ENCODE measurements around the gene CORO7.
"Not testable (repeated sequence)": the region's sequence is repeated elsewhere in the genome, so short reads cannot be mapped to it uniquely, and the experiment has no call there.

Gene CORO7

DNA sequence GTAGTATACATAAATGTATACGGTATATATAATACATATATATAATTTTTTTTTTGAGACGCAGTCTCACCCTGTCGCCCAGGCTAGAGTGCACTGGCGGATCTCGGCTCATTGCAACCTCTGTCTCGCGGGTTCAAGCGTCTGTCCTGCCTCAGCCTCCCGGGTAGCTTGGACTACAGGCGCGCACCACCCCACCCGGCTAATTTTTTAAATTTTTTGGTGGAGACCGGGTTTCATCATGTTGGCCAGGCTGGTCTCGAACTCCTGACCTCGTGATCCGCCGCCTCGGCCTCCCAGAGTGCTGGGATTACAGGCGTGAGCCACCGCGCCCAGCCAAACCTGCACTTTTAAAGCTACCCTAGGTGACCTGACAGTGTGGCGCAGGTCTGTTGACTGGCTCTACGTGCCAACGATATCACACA lies 66.0 kb downstream of the CORO7 start:
- no peak for DNase-seq

DNA sequence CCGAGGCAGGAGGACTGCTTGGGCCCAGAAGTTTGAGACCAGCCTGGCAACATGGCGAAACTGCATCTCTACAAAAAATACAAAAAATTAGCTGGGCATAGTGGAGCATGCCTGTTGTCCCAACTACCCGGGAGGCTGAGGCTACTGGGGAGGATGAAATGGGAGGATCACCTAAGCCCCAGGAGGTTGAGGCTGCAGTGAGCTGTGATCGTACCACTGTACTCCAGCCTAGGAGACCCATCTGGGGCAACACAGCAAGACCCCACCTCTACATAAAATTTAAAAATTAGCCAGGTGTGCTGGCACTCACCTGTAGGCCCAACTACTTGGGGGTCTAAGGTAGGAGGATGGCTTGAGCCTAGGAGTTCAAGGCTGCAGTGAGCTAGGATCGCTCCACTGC lies 67.1 kb downstream of the CORO7 start:
- no peak for DNase-seq

DNA sequence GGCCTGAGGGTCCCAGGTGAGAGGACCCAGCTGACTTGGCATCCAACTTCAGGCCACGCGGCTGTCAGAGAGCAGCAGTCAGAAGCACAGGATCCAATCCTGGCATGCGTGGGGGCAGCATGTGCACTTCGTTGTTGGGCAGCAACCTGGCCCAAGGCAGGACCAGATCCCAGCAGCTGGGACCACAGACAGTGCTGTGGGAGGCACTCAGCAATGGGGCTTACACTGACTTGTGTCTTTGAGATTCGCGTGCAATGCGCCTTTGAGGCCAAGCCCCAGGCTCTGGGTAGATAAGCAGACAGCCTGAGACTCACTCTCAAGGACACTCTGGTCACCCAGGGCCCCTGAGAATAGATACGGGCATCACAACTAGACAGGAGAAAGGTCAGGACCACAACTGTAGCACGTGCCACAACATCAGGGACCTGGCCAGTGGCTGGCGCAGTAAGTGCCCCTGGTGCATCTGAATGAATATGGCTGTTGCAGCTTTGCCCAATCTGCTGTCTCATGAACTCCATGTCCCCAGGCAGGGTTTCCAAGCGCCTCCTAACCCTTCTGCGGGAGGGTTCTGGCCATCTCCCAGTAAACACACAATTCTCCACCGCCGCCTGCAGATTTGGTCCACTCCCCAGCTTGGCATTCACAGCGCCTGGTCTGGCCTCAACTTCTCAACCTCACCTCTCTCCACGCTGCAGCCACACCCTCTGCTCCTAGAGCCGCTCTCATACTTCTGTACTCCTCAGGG lies 68.5 kb downstream of the CORO7 start:
- DNase-seq: no peak

DNA sequence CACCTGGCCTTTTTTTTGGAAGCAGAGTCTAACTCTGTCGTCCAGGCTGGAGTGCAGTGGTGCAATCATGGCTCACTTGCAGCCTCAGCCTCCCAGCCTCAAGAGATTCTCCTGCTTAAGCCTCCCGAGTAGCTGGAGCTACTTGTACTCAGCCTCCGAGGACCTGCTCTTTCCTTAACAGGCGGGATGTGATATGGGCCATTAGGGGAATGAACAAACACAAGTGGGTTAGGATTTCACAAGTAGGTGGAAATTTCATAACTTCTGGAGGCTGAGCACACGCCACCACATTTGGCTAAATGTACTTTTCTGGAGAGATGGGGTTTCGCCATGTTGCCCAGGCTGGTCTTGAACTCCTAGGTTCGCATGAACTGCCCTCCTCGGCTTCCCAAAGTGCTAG lies 69.4 kb downstream of the CORO7 start:
- DNase-seq: no peak

DNA sequence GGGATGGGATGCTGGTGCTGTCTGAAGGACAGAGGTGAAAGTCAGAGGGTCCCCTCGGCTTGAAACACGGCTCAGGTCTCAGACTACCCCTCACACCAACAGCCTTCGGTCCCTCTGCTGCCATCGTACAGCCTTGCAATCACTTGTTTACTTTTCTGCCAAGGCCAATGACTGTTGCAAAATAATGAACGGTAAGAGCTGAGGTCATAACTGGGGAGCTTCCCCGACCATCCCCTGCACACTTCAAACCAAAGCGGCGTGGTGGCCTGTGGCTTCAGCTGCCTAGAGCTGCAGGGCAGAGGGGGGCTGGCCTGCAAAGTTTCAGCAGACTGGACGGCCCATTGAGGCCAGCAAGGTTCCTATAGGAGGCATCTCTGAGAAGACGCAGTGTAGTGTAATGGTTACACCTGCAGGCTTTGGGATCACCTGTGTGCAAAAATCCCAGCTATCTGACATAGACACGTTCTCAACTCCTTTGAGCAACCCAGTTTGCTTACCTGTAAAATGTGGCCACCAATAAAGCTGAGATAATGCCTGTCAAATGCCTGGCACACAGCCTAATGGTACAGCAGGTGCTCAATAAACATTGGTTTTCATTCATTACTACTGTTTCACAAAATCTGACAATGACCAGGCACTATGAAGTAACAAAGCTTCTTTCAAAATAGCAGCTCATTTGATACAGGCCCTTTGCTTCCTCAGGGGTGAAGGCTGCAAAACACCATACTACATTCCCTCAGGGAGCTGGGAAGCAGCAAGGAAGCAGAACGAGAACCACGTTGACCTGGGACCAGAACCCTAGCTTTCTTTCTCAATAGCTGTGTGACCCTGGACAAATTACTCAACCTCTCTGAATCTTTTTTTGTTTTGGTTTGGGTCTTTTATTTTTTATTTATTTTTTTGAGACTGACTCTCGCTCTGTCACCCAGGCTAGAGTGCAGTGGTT lies 70.3 kb downstream of the CORO7 start:
- DNase-seq: peak; percentile 64

DNA sequence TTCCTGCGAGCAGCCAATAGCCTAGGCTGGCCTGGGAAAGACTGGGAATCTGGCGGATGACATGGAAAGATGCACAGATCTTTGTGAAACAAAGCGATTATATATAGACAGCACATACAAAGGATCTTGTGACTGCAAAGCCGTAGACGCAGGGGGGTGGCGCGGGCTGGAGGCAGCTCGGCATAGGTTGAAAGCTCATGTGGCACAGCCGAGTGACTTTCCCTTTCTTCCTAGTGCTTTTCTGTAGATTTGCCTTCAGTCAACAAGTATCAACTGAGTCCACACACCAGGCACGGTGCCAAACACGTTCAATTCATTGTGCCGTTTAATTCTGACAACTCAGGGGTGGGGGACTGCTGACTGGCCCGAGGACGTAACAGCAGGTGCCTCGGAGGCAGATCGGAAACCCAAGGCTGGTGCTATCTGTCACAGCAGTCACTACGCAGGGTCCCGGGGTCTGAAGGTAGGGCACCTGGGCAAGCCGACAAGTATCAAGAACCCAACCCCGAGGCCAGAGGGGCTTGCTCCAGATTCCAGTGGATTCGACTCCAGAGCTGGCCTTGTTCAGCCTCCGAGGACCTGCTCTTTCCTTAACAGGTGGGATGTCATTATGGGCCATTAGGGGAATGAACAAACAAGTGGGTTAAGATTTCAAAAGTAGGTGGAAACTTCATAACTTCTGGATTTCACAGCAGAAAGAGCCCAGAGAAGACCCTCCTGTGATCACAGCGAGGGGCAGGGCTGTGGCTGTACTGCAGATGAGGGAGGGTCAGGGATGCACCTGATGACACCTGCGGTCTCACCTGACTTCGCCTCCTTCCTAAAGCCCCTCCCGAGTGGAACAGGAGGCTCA lies 71.2 kb downstream of the CORO7 start:
- DNase-seq: peak; percentile 93

DNA sequence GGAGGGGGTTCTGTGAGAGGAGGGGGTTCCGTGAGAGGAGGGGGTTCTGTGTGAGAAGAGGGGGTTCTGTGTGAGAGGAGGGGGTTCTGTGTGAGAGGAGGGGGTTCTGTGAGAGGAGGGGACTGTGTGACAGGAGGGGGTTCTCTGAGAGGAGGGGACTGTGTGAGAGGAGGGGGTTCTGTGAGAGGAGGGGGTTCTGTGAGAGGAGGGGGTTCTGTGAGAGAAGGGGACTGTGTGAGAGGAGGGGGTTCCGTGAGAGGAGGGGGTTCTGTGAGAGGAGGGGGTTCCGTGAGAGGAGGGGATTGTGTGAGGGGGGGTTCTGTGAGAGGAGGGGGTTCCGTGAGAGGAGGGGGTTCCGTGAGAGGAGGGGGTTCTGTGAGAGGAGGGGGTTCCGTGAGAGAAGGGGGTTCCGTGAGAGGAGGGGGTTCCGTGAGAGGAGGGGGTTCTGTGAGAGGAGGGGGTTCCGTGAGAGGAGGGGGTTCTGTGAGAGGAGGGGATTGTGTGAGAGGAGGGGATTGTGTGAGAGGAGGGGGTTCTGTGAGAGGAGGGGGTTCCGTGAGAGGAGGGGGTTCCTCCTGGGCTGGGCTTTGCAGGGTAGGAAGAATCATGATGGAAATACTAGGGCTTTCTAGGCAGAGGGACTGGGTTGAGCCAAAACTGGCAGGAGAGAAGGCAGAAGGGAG lies 72.0 kb downstream of the CORO7 start:
- not testable (repeated sequence) for DNase-seq

DNA sequence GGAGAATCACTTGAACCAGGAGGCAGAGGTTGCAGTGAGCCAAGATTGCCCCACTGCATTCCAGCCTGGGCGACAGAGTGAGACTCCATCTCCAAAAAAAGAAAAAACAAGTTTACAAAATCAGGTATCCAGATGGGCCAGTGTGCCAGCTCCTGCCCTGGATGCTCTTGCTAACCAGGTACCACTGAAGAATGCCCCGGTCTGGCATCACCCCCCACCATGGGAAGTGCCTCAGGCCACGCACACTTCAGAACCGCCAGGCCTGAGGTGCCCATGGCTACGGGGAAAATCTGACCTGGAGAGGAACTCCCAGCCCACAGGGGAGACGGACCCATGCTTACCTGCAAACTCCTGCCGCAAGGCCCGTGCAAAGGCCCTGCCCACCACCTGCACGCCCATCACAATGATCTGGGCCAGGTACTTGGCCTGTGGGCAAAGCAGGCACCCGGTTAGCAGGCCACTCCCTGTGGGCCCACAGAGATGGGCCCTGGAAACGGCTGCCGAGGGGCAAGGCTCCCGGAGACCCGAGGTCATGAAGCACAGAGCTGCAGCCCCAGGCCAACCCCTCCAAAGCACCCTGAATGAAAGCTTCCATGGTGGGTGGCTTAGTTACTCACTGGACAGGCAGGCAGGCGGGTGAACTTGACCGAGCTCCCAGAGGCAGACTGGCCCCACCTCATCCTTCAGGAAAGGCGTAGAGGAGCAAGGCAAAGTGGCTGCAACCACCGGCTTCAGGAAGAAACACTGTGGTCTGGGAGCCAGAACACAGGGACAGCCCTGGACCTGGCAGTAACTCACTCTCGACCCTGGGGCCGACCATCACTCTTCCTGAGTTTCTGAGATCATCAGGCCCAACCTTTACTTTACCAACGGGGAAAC lies 73.3 kb downstream of the CORO7 start:
- no peak for DNase-seq

DNA sequence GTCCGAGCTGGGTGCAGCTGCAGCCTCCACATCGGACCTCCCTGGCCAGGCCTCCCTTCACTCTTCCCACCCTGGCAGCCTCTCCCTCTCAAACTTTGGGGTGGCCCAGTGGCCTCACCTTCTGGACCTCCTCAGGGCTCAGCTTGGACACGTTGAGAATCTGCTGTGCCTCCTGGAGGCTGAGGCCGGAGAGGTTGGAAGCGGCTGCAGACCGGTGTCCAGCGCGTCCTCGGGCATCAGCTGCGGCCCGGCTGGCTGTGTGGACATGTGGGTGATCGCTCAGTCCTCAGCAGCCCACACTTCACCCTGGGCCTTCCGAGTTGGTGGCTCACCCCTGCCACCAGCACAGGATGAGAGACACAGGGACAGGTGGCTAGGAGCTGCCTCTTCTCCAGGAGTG lies 75.1 kb downstream of the CORO7 start:
- no peak for DNase-seq

DNA sequence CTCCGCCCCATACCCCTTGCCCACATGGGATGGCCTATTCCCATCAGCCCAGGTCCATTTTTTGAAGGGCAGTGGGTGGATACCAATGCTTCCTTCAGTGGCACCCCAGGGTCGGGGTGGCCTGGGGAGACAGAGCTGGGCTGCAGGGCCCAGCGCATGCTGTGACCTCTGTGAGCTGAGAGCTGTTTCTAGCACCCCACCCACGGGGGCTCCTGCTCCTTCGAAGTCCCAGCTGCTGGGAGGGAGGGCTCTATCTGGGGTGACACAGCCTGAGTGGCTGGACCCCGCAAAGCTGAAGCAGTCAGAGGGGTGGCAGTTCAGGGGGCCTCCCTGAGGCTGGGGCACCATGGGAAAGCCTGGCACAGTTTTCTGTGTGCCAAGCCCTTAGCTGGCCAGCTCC lies 76.0 kb downstream of the CORO7 start:
- DNase-seq: no peak

DNA sequence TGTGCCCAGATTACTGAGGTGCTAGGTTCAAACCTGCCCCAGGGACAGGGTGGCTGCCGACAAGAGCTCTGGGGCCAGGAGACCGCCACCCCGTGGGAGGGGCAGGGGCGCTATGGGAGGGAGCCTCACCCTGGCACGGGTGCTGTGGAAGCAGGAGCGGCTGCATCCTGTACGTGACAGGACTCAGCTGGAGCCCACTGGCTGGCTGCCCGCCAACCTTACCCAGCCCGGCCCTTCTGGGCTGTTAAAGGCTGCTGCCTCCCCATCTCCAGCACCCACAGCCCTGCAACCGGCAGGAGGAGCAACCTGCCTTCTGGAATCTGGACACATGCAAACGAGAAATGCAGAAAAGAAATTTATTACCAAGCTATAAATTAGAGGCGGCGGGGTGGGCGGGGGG lies 76.5 kb downstream of the CORO7 start:
- no peak for DNase-seq

DNA sequence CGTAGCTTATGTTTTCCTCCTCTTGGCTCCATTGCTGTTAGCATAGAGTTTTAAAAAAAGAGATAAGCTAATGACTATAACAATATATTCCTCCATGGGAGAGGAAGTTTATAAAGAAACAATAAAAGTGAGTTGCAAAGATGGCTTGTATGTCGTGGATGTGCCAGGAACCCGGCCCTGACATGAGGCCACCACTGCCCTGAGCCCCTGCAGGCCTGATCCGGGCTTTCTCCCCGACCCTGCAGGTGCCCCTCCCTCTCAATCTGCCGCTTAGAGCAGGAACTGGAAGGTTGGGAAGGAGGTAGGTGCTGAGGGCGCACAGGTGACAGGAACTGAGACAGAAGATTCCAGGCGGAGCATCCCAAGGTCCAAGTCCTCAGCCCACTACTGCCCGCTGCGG lies 76.9 kb downstream of the CORO7 start:
- no peak for DNase-seq

DNA sequence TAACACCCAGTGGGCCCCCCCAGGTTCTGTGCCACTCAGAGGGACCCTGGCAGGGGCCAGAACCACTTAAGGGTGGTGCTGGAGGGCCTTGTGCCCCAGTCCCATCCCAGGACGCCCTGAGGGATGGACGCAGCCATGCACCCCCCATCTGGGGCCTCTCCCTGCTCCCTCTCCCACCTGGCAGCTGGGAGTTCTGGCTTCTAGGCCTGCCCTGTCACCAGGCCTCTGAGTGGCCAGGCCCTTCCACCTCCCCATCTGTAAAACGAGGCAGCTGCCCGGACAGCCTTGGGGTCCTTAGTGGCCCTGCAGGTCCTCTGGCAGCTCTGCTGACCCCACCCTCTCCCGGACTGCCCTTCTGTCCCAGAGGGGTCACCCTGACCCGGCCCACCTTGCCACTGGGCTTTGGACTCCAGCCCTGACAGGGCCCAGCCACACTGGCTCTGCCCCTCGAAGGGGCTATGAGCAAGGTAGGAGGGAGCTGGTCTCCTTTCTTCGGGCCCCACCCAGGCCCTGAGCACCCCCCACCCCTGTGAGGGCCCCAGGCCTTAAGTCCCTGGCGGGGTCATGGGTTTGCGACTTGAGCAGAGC lies 77.6 kb downstream of the CORO7 start:
- no peak for DNase-seq

DNA sequence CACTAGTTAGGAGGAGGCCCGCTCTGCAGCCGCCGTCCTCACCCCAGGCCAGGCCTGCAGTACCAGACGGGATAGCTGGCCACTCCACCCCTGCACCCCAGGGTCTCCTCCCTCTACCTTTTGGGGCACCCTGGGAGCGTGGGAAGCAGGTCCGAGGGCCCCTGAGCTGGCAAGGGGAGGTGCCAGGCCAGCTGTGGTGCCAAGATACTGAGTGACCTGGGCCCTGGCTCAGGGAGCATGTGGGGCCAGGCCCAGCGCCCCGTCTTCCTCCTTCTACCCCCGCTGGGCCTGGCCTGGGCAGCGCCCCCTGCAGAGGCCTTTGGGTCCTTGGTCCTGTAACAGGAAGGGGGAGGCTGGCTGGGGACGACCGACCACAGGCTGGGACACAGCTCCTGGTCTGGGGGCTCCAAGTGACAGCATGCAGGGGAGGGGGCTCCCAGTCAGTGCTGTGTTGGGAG lies 78.2 kb downstream of the CORO7 start:
- DNase-seq: no peak

DNA sequence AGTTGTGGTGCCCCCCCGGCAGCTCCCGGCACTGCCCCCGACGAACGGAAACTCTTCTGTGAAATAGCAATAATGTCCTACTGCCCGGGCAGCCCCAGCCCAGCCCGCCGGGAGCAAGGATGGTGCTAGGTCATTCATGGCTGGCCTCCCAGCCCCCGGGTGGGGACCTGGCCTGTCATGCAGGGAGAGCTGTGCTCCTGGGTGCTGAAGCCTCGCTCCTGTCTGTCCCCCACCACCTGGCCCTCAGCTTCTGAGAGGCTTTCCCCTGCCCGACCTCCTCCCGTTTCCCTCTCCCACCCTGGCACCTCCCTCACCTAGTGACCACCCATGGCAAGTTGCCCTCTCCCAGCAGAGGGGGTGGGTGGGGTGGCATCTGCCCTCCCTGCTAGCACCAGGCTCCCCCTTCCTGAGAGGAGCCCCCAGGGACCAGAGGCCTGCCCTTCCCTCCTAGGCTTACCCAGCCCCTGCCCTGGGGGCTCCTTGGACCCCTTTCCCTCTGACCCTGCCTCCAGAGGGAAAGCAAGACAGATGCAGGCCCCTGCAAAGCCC lies 78.8 kb downstream of the CORO7 start:
- DNase-seq: no peak

DNA sequence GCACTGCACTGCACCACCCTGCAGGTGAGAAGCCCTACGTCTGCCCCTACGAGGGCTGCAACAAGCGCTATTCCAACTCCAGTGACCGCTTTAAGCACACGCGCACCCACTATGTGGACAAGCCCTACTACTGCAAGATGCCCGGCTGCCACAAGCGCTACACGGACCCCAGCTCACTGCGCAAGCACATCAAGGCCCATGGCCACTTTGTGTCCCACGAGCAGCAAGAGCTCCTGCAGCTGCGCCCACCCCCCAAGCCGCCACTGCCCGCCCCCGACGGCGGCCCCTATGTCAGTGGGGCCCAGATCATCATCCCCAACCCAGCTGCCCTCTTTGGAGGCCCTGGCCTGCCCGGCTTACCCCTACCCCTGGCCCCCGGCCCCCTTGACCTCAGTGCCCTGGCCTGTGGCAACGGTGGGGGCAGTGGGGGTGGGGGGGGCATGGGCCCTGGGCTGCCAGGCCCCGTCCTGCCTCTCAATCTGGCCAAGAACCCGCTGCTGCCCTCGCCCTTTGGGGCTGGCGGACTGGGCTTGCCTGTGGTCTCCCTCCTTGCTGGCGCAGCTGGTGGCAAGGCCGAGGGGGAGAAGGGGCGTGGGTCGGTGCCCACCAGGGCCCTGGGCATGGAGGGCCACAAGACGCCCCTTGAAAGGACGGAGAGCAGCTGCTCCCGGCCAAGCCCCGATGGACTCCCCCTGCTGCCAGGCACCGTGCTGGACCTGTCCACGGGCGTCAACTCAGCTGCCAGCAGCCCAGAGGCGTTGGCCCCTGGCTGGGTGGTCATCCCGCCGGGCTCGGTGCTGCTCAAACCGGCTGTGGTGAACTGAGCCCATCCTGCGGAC lies 79.5 kb downstream of the CORO7 start:
- DNase-seq: no peak

DNA sequence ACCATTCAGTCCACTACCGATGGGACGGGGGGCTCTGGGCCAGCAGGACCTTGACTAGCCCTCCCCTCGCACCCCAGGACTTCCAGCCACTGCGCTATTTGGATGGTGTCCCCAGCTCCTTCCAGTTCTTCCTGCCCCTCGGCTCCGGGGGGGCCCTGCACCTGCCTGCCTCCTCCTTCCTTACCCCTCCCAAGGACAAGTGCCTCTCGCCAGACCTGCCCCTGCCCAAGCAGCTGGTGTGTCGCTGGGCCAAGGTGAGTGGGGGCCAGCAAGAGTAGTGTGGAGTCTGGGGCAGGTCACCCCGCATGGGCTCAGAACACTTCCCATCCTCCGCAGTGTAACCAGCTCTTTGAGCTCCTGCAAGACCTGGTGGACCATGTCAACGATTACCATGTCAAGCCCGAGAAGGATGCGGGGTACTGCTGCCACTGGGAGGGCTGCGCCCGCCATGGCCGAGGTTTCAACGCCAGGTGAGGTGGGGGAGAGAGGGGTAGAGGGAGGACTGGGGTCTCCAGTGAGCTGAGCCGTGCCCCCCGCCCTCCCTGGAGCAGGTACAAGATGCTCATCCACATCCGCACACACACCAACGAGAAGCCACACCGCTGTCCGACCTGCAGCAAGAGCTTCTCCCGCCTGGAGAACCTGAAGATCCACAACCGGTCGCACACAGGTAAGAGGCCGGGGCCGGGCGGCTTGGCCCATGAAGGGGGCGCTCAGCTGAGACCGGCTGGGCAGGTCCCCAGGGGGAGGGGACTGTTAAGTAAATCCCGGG lies 81.5 kb downstream of the CORO7 start:
- no peak for DNase-seq

DNA sequence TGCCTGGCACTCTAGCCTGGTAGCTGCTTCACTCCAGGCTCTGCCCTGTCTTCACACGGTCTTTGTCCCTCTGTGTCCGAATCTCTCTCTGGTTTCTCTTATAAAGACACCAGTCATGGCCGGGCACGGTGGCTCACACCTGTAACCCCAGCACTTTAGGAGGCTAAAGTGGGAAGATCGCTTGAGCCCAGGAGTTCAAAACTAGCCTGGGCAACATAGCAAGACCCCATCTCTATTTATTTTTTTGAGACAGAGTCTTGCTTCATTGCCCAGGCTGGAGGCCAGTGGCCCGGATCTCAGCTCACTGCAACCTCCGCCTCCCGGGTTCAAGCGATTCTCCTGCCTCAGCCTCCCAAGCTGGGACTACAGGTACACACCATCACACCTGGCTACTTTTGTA lies 82.7 kb downstream of the CORO7 start:
- not testable (repeated sequence) for DNase-seq

DNA sequence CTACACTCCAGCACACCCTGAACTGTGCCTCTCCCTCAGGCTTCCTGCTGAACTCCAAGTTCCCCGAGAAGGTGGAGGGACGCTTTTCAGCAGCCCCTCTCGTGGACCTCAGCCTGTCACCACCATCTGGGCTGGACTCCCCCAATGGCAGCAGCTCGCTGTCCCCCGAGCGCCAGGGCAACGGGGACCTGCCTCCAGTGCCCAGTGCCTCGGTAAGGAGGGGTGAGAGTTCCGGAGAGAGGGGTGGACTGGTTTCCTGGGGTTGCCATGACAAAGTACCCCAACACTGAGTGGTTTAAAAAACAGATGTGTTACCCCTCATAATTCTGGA lies 83.1 kb downstream of the CORO7 start:
- no peak for DNase-seq
